ENCODE results near the gene FNDC3B.
"Not testable (repeated sequence)": the region's sequence is repeated elsewhere in the genome, so short reads cannot be mapped to it uniquely, and the experiment has no call there.

The FNDC3B gene

GRCh38 chr3:172239218-172239790 is 199.9 kb downstream of the FNDC3B start:
- DNase-seq (ENCODE audit: low spot score): no peak
- TF ChIP-seq, protein P1, sequence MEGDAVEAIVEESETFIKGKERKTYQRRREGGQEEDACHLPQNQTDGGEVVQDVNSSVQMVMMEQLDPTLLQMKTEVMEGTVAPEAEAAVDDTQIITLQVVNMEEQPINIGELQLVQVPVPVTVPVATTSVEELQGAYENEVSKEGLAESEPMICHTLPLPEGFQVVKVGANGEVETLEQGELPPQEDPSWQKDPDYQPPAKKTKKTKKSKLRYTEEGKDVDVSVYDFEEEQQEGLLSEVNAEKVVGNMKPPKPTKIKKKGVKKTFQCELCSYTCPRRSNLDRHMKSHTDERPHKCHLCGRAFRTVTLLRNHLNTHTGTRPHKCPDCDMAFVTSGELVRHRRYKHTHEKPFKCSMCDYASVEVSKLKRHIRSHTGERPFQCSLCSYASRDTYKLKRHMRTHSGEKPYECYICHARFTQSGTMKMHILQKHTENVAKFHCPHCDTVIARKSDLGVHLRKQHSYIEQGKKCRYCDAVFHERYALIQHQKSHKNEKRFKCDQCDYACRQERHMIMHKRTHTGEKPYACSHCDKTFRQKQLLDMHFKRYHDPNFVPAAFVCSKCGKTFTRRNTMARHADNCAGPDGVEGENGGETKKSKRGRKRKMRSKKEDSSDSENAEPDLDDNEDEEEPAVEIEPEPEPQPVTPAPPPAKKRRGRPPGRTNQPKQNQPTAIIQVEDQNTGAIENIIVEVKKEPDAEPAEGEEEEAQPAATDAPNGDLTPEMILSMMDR (IDR thresholded peaks at IDR 0.05; ENCODE audit: extremely low read depth, missing control alignments): no peak

DNA sequence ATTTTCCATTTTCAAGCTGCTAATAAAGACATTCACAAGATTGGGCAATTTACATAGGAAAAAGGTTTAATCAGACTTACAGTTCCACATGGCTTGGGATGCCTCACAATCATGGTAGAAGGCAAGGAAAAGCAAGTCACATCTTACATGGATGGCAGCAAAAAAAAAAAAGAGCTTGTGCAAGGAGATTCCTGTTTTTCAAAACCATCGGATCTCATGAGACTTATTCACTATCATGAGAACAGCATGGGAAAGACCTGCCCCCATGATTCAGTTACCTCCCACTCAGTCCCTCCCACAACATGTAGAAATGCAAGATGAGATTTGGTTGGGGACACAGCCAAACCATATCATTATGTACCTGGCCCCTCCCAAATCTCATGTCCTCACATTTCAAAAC is 202.0 kb downstream of the FNDC3B start:
- DNase-seq (ENCODE audit: low spot score): no peak
- TF ChIP-seq, protein P1 (IDR thresholded peaks at IDR 0.05; ENCODE audit: extremely low read depth, missing control alignments): no peak

GRCh38 chr3:172242471-172242870 is 203.1 kb downstream of the FNDC3B start:
- DNase-seq (ENCODE audit: low spot score): not testable (repeated sequence)

DNA sequence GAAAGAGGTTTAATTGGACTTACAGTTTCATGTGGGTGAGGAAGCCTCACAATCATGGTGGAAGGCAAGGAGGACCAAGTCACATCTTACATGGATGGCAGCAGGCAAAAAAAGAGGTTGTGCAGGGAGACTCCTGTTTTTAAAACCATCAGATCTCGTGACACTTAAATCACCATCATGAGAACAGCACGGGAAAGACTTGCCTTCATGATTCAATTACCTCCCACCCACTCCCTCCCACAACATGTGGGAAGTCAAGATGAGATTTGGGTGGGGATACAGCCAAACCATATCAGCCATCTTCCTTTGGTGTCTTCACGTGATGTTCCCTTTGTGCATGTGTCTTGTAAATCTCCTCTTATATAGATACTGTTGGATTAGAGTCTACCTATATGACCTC is 204.0 kb downstream of the FNDC3B start:
- not testable (repeated sequence) for DNase-seq (ENCODE audit: low spot score)

- DNase-seq (ENCODE audit: low spot score): no peak
- TF ChIP-seq, protein P1 (IDR thresholded peaks at IDR 0.05; ENCODE audit: extremely low read depth, missing control alignments): no peak
These were observed 204.6 kb downstream of the FNDC3B start for GRCh38 chr3:172244011-172244410.

- TF ChIP-seq, protein P1 (IDR thresholded peaks at IDR 0.05; ENCODE audit: extremely low read depth, missing control alignments): no peak
- DNase-seq (ENCODE audit: low spot score): no peak
These were observed 205.9 kb downstream of the FNDC3B start for GRCh38 chr3:172245241-172245640.

DNA sequence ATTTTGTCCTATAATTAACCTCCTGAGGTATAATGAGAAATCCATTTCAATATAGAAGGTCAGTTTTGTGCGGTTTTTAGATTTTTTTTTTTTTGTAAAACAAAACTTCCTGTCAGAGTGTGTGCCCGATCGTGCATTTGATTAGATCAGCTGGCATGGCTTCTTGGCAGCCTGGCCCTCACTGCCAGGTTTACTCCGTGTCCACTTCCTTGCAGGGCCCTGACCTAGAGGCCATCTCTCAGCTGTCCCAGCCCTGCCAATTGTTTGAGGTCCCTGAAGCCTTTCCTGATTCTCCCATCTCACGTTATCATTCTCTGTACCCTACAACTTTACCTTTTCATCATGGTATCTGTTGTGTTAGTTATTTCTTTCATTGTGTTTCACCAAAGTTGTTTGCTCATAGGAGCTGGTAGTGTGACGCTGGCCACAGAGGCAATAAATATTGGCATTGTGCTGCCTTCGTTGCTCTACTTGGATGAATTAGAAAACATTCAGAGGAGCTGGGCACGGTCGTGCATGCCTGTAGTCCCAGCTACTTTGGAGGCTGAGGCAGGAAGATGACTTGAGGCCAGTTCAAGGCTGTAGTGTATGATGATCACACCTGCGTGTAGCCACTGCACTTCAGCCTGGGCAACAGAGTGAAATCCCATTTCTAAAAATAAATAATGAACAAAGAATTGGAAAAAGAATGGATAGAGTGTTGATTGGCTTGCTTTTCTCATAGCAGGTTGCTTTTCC is 206.9 kb downstream of the FNDC3B start:
- TF ChIP-seq, protein P1 (IDR thresholded peaks at IDR 0.05; ENCODE audit: extremely low read depth, missing control alignments): no peak
- DNase-seq (ENCODE audit: low spot score): no peak

- DNase-seq (ENCODE audit: low spot score): no peak
- TF ChIP-seq, protein P1 (IDR thresholded peaks at IDR 0.05; ENCODE audit: extremely low read depth, missing control alignments): no peak
These were observed 208.3 kb downstream of the FNDC3B start for GRCh38 chr3:172247525-172248274.

All from GM20000 (cell line).